Measurements from ENCODE around the gene ODAD3.
"Not testable (repeated sequence)": the region's sequence is repeated elsewhere in the genome, so short reads cannot be mapped to it uniquely, and the experiment has no call there.

The ODAD3 gene

GRCh38 chr19:11408591-11408990, 26.3 kb downstream of the ODAD3 start:
- no peak for DNase-seq (ENCODE audit: low read depth)
- H3K4me3 ChIP-seq (ENCODE audit: low read depth, low read length), result no peak overlapping the region
- no peak for TF ChIP-seq CTCF (conservative IDR thresholded peaks at IDR 0.05; ENCODE audit: low read depth, low read length)

GRCh38 chr19:11406703-11407236, 28.2 kb downstream of the ODAD3 start:
- not testable (repeated sequence) for H3K4me3 ChIP-seq (ENCODE audit: low read depth, low read length)

GRCh38 chr19:11405846-11406643, 28.9 kb downstream of the ODAD3 start:
- no peak overlapping the region for H3K4me3 ChIP-seq (ENCODE audit: low read depth, low read length)
- DNase-seq (ENCODE audit: low read depth), result no peak
- TF ChIP-seq CTCF (conservative IDR thresholded peaks at IDR 0.05; ENCODE audit: low read depth, low read length), result peak; percentile 49

More at GRCh38 chr19:11406703-11407236, 28.2 kb downstream of the ODAD3 start:
- DNase-seq (ENCODE audit: low read depth), result not testable (repeated sequence)

- DNase-seq (ENCODE audit: low read depth), result no peak
- TF ChIP-seq CTCF (conservative IDR thresholded peaks at IDR 0.05; ENCODE audit: low read depth, low read length), result no peak
- no peak overlapping the region for H3K4me3 ChIP-seq (ENCODE audit: low read depth, low read length)
These were observed 30.2 kb downstream of the ODAD3 start for GRCh38 chr19:11404588-11405222.

GRCh38 chr19:11401808-11402543, 32.9 kb downstream of the ODAD3 start:
- no peak for DNase-seq (ENCODE audit: low read depth)
- H3K4me3 ChIP-seq (ENCODE audit: low read depth, low read length), result no peak overlapping the region
- TF ChIP-seq CTCF (conservative IDR thresholded peaks at IDR 0.05; ENCODE audit: low read depth, low read length), result no peak

- no peak for DNase-seq (ENCODE audit: low read depth)
- no peak for TF ChIP-seq CTCF (conservative IDR thresholded peaks at IDR 0.05; ENCODE audit: low read depth, low read length)
These were observed 34.1 kb downstream of the ODAD3 start for GRCh38 chr19:11400798-11401197.

GRCh38 chr19:11399667-11400066, 35.3 kb downstream of the ODAD3 start:
- TF ChIP-seq CTCF (conservative IDR thresholded peaks at IDR 0.05; ENCODE audit: low read depth, low read length), result no peak
- DNase-seq (ENCODE audit: low read depth), result no peak
- no peak overlapping the region for H3K4me3 ChIP-seq (ENCODE audit: low read depth, low read length)

More at GRCh38 chr19:11400798-11401197, 34.1 kb downstream of the ODAD3 start:
- no peak overlapping the region for H3K4me3 ChIP-seq (ENCODE audit: low read depth, low read length)

Data from choroid plexus epithelial cell (primary cell).